Activated CD4-positive, alpha-beta T cell treated with anti-CD3 and anti-CD28 coated beads, Interleukin-2, amount 50 U/mL, for 16 hours (primary cell): ENCODE measurements around the gene SEMA6C.
"Not testable (repeated sequence)": the region's sequence is repeated elsewhere in the genome, so short reads cannot be mapped to it uniquely, and the experiment has no call there.

Experiments
- DNase-seq: peaks from one replicate; pipeline ENCODE4 v3.0.0-alpha.2; 2020

SEMA6C gene

DNA sequence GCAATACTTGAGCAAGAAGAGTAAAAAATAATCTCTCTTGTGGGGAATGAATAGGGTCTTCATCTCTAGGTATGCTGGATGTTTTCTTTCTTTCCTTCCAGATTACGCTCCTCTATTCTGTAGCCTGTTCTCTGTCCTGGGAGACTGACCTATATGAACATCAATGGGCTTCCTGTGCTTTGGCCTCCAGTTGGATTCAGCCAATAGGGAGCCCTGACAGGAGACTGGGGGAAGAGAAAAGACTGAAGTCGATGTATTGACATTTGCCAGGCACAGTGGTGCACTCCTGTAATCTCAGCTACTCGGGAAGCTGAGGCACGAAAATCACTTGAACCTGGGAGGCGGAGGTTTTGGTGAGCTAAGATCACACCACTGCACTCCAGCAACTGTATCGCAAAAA lies 17.6 kb downstream of the SEMA6C start:
- no peak for DNase-seq

DNA sequence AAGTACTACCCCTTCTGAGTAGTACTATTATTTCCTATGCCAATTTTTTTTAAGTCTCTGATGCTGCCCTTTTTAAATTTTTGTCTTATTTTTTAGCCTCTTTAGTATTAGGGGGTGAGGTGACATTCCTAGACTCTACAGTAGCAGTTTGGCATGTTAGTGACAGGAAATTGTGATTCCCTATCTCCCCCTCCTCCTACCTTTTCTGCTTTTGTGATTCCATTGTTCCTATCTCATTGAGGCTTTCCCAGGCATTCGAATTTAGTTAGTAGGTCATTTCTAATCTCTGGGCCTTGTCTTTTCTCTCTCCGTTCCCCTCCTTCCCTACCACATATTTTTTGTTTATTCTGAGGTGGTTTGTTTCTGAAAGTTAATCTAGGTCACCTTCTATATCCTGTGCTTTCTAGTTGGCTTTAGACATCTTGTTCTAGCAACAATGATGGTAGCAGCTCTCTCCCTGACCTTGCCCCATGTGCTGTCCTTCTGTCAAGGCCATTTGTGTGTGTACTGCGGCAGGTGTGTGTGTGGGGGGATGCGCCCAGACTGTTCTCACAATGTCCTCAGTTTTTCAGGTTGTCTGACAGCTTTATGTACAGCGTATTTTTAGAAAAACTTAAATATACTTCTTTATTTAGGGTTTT lies 21.5 kb downstream of the SEMA6C start:
- no peak for DNase-seq

DNA sequence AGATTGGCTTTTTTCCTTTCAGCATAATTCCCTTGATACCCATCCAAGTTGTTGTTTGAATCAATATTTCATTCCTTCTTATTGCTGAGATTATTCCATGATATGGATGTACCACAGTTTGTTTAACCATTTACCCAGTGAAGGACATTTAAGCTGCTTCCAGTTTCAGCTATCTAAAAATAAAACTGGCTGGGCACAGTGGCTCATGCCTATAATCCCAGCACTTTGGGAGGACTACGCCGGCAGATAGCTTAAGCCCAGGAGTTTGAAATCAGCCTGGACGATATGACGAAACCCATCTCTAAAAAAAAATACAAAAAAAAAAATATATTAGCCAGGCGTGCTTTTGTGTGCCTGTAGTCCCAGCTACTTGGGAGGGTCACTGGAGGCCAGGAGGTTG lies 32.6 kb downstream of the SEMA6C start:
- no peak for DNase-seq

DNA sequence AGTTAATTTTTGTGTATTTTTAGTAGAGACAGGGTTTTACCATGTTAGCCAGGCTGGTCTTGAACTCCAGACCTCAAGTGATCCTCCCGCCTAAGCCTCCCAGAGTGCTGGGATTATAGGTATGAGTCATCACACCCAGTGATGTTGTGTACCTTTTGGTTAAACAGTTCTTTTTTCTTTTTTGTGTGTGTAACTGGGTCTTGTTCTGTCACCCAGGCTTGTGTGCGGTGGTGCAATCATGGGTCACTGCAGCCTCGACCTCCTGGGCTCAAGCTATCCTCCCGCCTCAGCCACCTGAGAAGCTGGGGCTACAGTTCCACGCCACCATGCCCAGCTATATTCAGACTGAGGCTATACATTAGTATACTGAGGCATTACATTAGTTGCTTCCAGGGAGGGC lies 38.1 kb downstream of the SEMA6C start:
- no peak for DNase-seq

DNA sequence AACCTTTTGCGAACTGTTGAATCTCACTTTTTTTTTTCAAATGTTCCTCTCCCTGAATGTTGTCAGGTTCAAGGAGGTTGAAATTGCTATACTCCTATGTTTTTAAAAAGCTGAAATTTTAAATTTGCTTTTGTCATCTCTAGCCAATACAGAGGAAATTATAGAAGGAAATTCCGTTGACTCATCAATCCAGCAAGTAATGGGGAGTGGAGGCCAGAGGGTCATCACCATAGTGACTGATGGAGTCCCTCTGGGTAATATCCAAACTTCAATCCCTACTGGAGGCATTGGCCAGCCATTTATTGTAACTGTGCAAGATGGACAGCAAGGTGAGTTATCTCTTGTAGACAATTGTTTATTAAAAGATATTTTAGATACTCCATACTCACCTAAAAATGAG lies 39.5 kb downstream of the SEMA6C start:
- DNase-seq = no peak

DNA sequence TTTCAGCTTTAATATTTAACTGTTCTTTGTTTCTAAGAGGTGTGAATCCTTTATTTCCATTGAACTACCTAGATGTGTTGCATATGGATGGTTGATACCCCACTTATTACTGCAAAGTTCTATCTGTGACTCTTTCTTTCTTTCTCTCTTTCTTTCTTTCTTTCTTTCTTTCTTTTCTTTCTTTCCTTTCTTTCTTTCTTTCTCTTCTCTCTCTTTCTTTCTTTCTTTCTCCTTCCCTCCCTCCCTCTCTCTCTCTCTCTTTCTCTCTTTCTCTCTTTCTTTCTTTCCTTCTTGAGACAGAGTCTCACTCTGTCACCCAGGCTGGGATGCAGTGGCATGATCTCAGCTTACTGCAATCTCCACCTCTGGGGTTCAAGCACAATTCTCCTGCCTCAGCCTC lies 41.8 kb downstream of the SEMA6C start:
- no peak for DNase-seq

DNA sequence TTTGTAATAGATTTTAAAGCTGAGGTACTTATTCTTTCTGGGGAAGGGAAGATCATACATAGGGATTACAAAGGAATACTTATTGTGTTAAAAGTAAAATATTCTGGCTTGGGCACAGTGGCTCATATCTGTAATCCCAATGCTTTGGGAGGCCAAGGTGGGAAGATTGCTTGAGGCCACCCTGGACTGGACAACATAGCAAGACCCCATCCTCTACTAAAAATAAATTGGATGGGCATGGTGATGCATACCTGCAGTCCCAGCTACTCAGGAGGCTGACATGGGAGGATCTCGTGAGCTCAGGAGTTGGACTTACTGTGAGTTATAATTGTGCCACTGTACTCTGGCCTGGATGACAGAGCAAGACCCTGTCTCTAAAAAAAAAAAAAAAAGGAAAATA lies 48.3 kb downstream of the SEMA6C start:
- DNase-seq = no peak

DNA sequence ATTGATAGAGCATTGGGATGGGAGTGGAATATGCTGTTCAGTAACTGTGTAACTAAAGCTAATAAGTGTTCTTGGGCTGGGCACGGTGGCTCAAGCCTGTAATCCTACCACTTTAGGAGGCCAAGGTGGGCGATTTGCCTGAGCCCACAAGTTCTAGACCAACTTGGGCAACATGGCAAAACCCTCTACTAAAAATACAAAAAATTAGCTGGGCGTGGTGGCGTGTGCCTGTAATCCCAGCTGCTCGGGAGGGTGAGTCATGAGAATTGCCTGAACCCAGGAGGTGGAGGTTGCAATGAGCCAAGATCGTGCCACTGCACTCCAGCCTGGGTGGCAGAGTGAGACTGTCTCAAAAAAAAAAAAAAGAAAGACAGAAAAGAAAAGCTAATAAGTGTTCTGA lies 49.0 kb downstream of the SEMA6C start:
- not testable (repeated sequence) for DNase-seq

DNA sequence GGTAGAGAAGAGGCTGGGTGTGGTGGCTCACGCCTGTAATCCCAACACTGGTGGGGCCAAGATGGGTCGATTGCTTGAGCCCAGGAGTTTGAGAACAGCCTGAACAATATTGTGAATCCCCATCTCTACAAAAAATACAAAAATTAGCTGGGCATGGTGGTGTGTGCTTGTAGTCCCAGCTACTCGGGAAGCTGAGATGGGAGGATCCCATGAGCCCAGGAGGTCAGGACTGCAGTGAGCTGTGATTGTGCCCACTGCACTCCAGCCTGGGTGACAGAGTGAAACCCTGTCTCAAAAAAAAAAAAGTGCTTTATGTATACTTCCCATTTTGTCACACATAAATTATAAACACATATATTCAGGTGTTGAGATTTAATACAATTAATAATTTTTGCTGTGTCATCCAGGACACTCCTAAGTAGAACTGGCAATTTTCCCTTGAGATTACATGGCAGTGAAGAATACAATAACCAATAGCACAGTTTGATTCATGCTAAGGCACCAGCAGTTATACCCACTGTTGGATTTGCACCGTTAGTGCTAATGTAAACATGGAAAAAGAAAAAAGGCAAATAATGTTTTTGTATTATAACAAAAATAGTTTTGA lies 60.4 kb downstream of the SEMA6C start:
- DNase-seq = no peak
